GM19324 (cell line): Measurements from ENCODE around the gene SNW1.

Source experiments
- ATAC-seq: cut with Tn5 transposase; IDR thresholded peaks from one replicate; pipeline ENCODE4 v1.9.1; 2021; ENCODE audit warnings: mild to moderate bottlenecking, moderate library complexity; ENCODE audit not compliant: unreplicated experiment, low FRiP score

Gene SNW1

GRCh38 chr14:77674931-77675330 lies 86.0 kb downstream of the SNW1 start:
- no peak for ATAC-seq

- ATAC-seq = no peak
Measured at GRCh38 chr14:77673193-77673592, 87.8 kb downstream of the SNW1 start.
